Left kidney (tissue), 1 donor: ENCODE data around the gene TSPYL6. TPM values are rescaled to one million over a fixed set of nuclear protein-coding genes. Genes with fewer than 3 reads are reported as not detected.

Source experiments
- polyA plus RNA-seq: library from polyadenylated mRNA; unstranded; fragments of 120-200 nt; gene quantifications from one replicate; pipeline ENCODE4 v1.2.1, GENCODE V29; 2013; ENCODE audit not compliant: insufficient read length

TSPYL6 gene
- polyA plus RNA-seq, 1 donor, result 0.13 TPM

Other genes starting within 250 kb of the TSPYL6 start
- gene ACYP2, start 140.6 kb downstream of the TSPYL6 start, polyA plus RNA-seq, result 19.6 TPM
- 262 TPM for gene SPTBN1, start 200.1 kb upstream of the TSPYL6 start, polyA plus RNA-seq